Endothelial cell of umbilical vein (primary cell): ENCODE data around the gene UBE2L3. TPM values are rescaled to one million over a fixed set of nuclear protein-coding genes. Genes with fewer than 3 reads are reported as not detected.

Experiments used
- BruUV-seq: library from RNA; stranded (reverse); fragments of 400-500 nt; replicated peaks from 2 replicates; lab custom pipeline; 2021; lab: Mats Ljungman, UMichigan
- CTCF ChIA-PET: fragments of 300-600, 350-600 bp; sonication (Branson Sonifier 250); formaldehyde crosslinking; loops from one replicate; lab custom pipeline; 2021; ENCODE audit warnings: antibody characterized with exemption, inconsistent platforms; lab: Charles Lee
- POLR2A ChIA-PET: fragments of 300-600, 350-600 bp; sonication (Branson Sonifier 250); formaldehyde crosslinking; loops from one replicate; lab custom pipeline; 2021; ENCODE audit warnings: antibody characterized with exemption, inconsistent platforms; lab: Charles Lee
- DNase-seq: peaks from one replicate; pipeline ENCODE4 v3.0.0-alpha.2; 2011; ENCODE audit warnings: low read depth, low spot score
- FAIRE-seq: peaks from 2 replicates; lab custom pipeline; 2011; peaks lifted over from hg19 to GRCh38; lab: Jason Lieb, UNC
- H2AFZ ChIP-seq: 2 replicates; pipeline ENCODE4 v1.6.0; 2012; ENCODE audit warnings: low read depth, low read length, control low read depth, inconsistent platforms
- H3K27ac ChIP-seq: 2 replicates; pipeline ENCODE4 v1.5.1; 2011; ENCODE audit warnings: low read depth, mild to moderate bottlenecking, control low read depth, low read length, moderate library complexity; ENCODE audit not compliant: insufficient read depth
- H3K27me3 ChIP-seq, 2 experiments: 2 replicates each; pipeline versions ENCODE4 v1.6.0 to v1.6.1; 2011; ENCODE audit warnings: low read length in 2 of 2, mixed read lengths in 1 of 2; ENCODE audit not compliant: control insufficient read depth in 2 of 2, insufficient read depth in 2 of 2
- H3K36me3 ChIP-seq, 2 experiments: 2 replicates in 1 of 2; 3 replicates in 1 of 2; pipeline ENCODE4 v1.5.1; 2011; ENCODE audit warnings: low read length in 2 of 2, mild to moderate bottlenecking in 1 of 2, moderate library complexity in 1 of 2; ENCODE audit not compliant: control insufficient read depth in 2 of 2, insufficient read depth in 2 of 2; ENCODE audit errors: extremely low read depth in 1 of 2
- H3K4me1 ChIP-seq: 3 replicates; pipeline ENCODE4 v1.5.1; 2011; ENCODE audit warnings: mild to moderate bottlenecking, low read length; ENCODE audit not compliant: control insufficient read depth, insufficient read depth; ENCODE audit errors: extremely low read depth
- H3K4me2 ChIP-seq: 2 replicates; pipeline ENCODE4 v1.6.1; 2011; ENCODE audit warnings: low read length, control low read depth, mixed read lengths; ENCODE audit not compliant: insufficient read depth
- H3K4me3 ChIP-seq, 3 experiments: fragments of 200-600 bp in 1 of 3; sonication (generic), shearing (Covaris generic) in 1 of 3; replicated peaks in 1 of 3; 2 replicates each; pipeline ENCODE4 v1.5.1; 2011 to 2016; ENCODE audit warnings: control low read depth in 3 of 3, low read length in 3 of 3, mild to moderate bottlenecking in 2 of 3, inconsistent platforms in 1 of 3, low read depth in 1 of 3, moderate library complexity in 1 of 3; ENCODE audit not compliant: insufficient read depth in 1 of 3
- H3K79me2 ChIP-seq: 2 replicates; pipeline ENCODE4 v1.6.0; 2012; ENCODE audit warnings: low read length, inconsistent platforms; ENCODE audit not compliant: control insufficient read depth, insufficient read depth
- H3K9ac ChIP-seq: replicated peaks from 2 replicates; pipeline ENCODE3; 2011; ENCODE audit warnings: low read length, control low read depth; ENCODE audit not compliant: insufficient read depth; ENCODE audit errors: extremely low read depth
- H3K9me1 ChIP-seq: replicated peaks from 3 replicates; pipeline ENCODE4 v1.6.0; 2011; ENCODE audit warnings: mild to moderate bottlenecking, low read length; ENCODE audit not compliant: control insufficient read depth, insufficient read depth; ENCODE audit errors: extremely low read depth
- H3K9me3 ChIP-seq: replicated peaks from 2 replicates; pipeline ENCODE4 v1.5.1; 2012; ENCODE audit warnings: low read length, inconsistent platforms; ENCODE audit not compliant: control insufficient read depth, insufficient read depth
- H4K20me1 ChIP-seq: replicated peaks from 2 replicates; pipeline ENCODE3; 2011; ENCODE audit warnings: mild to moderate bottlenecking, low read length; ENCODE audit not compliant: control insufficient read depth, insufficient read depth; ENCODE audit errors: extremely low read depth
- EZH2 ChIP-seq: IDR thresholded peaks from 2 replicates; pipeline ENCODE4 v1.6.1; 2012; ENCODE audit warnings: borderline replicate concordance, low read depth, mild to moderate bottlenecking, moderate library complexity, low read length, inconsistent platforms; ENCODE audit not compliant: severe bottlenecking
- FOS ChIP-seq: IDR thresholded peaks from 2 replicates; pipeline ENCODE4 v1.6.1; 2011; ENCODE audit warnings: mild to moderate bottlenecking, low read length, moderate library complexity, borderline replicate concordance; ENCODE audit not compliant: insufficient read depth
- GATA2 ChIP-seq: IDR thresholded peaks from 2 replicates; pipeline ENCODE4 v1.7.0; 2011; ENCODE audit warnings: low read depth, mild to moderate bottlenecking, moderate library complexity, mixed read lengths, low read length; ENCODE audit not compliant: insufficient read length, insufficient read depth
- JUN ChIP-seq: IDR thresholded peaks from 2 replicates; pipeline ENCODE4 v1.6.1; 2011; ENCODE audit warnings: borderline replicate concordance, low read depth; ENCODE audit not compliant: insufficient read length, insufficient read depth
- MAX ChIP-seq: IDR thresholded peaks from 2 replicates; pipeline ENCODE4 v1.6.1; 2011; ENCODE audit not compliant: insufficient read depth, insufficient read length
- MYC ChIP-seq: IDR thresholded peaks from one replicate; pipeline ENCODE4 v1.6.1; 2011; ENCODE audit warnings: mild to moderate bottlenecking, low read depth, low read length
- POLR2A ChIP-seq: IDR thresholded peaks from 2 replicates; pipeline ENCODE4 v1.6.1; 2012; ENCODE audit warnings: low read depth, mild to moderate bottlenecking, control low read depth, low read length
- POLR2AphosphoS5 ChIP-seq: IDR thresholded peaks from 2 replicates; pipeline ENCODE4 v1.6.1; 2012; ENCODE audit warnings: low read depth, mild to moderate bottlenecking, control low read depth, low read length, moderate library complexity; ENCODE audit not compliant: insufficient read depth
- dilution Hi-C: fragments of 300-500 bp; cut with MboI; formaldehyde crosslinking; loops from one replicate; pipeline ENCODE4 v1.15.0; 2019; ENCODE audit warnings: low sequenced_read_pairs; ENCODE audit not compliant: extremely low pct_ligation_motif_present
- intact Hi-C: fragments of 100-400 bp; cut with micrococcal nuclease; formaldehyde crosslinking; loops from one replicate; pipeline ENCODE4 v1.10.0; 2022
- polyA plus RNA-seq, 4 experiments: library from polyadenylated mRNA; depleted of rRNA in 3 of 4; stranded (reverse) in 3 of 4; unstranded in 1 of 4; fragments of >200 nt; gene quantifications; 2 replicates each; pipeline versions ENCODE4 v1.2.1 to v1.2.3, GENCODE V29; 2011 to 2012; ENCODE audit warnings: missing spikeins in 1 of 4
- total RNA-seq: library from RNA; stranded (reverse); gene quantifications from 2 replicates; pipeline ENCODE4 v1.2.3, GENCODE V29; 2021
- TF ChIP-seq, protein P1 (sequence below), 2 donors: IDR thresholded peaks; 1 replicate in 1 of 2; 2 replicates in 1 of 2; pipeline ENCODE4 v1.5.1; 2011; ENCODE audit warnings: low read length in 2 of 2, mild to moderate bottlenecking in 2 of 2, moderate library complexity in 2 of 2, control low read depth in 1 of 2, inconsistent platforms in 1 of 2, low read depth in 1 of 2; ENCODE audit not compliant: insufficient read depth in 1 of 2; ENCODE audit errors: extremely low read depth in 1 of 2

UBE2L3 gene
- total and polyA plus RNA-seq, 2 donors (not counting 3 experiments of a cell fraction or from before 2014, with no cell fraction given): 66.0 to 83.5 TPM

DNA sequence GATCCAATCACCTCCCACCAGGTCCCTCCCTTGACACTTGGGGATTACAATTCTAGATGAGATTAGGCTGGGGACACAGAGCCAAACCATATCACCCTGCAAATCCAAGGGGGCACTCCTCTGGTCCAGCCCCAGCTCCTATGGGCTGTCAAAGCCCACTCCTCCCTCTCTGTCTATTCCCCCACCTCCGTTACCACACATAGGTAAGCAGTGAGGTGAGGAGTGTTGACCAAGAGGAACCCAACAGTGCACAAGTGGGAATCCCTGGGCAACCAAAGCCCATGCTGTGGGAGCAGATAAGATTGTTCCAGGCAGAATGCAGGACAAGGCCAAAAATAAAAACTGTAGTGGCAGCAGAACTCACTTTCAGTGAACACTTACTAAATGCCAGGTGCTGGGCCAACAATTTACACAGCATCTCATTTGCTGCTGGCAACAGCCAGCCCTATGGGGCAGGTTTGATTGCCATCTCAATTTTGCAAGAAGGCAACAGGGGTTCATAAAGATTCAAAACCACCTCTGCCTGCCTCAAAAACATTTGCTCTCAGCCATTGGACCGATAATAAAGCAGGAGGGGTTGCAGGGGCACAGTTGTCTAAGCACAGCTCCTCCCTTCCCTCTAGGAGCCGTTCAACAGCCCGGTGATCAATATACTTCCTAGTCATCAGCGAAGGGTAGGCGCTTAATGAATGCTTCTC lies 83.5 kb downstream of the UBE2L3 start:
- H3K9ac ChIP-seq: peak overlapping the region; percentile 78

More for the DNA sequence above, 83.5 kb downstream of the UBE2L3 start:
- no peaks in the 10 kb centered on the region for H3K27me3 ChIP-seq
- peak overlapping the region; percentile 61 for H3K27ac ChIP-seq
- FAIRE-seq (peak; percentile 46), DNase-seq (no peak)
- no peaks in the 10 kb centered on the region for H3K9me1 ChIP-seq
- intact Hi-C loops (loop anchor here (10.0 kb wide), 1 partner anchor 164 kb away; no protein-coding TSS in a partner anchor), dilution Hi-C loops (no loop called here)
- peak overlapping the region; percentile 58 for H2AFZ ChIP-seq
- ChIA-PET POLR2A (no interaction called here), CTCF (interaction anchor here (1.3 to 3.2 kb wide), 2 partner anchors 8 to 10 kb away, joined by 4 to 16 read pairs; no protein-coding TSS in a partner anchor)
- no peaks in the 10 kb centered on the region for H4K20me1 ChIP-seq
- no TSS peak for BruUV-seq
- H3K4me3 ChIP-seq: peak overlapping the region; percentile 64 to 85 (median 66)
- peaks cover 17% of the 10 kb centered on the region for H3K4me1 ChIP-seq
- peak overlapping the region; percentile 93 for H3K4me2 ChIP-seq
- no peak for TF ChIP-seq GATA2
- TF ChIP-seq FOS: no peak
- no peak for TF ChIP-seq JUN
- no peak for TF ChIP-seq POLR2A
- TF ChIP-seq POLR2AphosphoS5: no peak
- TF ChIP-seq, protein P1, sequence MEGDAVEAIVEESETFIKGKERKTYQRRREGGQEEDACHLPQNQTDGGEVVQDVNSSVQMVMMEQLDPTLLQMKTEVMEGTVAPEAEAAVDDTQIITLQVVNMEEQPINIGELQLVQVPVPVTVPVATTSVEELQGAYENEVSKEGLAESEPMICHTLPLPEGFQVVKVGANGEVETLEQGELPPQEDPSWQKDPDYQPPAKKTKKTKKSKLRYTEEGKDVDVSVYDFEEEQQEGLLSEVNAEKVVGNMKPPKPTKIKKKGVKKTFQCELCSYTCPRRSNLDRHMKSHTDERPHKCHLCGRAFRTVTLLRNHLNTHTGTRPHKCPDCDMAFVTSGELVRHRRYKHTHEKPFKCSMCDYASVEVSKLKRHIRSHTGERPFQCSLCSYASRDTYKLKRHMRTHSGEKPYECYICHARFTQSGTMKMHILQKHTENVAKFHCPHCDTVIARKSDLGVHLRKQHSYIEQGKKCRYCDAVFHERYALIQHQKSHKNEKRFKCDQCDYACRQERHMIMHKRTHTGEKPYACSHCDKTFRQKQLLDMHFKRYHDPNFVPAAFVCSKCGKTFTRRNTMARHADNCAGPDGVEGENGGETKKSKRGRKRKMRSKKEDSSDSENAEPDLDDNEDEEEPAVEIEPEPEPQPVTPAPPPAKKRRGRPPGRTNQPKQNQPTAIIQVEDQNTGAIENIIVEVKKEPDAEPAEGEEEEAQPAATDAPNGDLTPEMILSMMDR (IDR thresholded peaks at IDR 0.05; ENCODE audit: extremely low read depth in 1 of 2, insufficient read depth in 1 of 2, low read depth in 1 of 2, low read length in 2 of 2): no peak
- no peak for TF ChIP-seq MAX
- no peak for TF ChIP-seq MYC
- no peak for TF ChIP-seq EZH2
- H3K36me3 ChIP-seq: peaks cover 3 to 8% of the 10 kb centered on the region in 2 experiments
- H3K9me3 ChIP-seq: no peaks in the 10 kb centered on the region
- H3K79me2 ChIP-seq: peaks cover 19% of the 10 kb centered on the region
